B cell (primary cell): ENCODE measurements around the gene ORAI2. TPM values are rescaled to one million over a fixed set of nuclear protein-coding genes. Genes with fewer than 3 reads are reported as not detected.

Experiments
- ATAC-seq: fragments of 200-7000 bp; cut with Tn5 transposase; one replicate; pipeline ENCODE4 v1.10.0; 2021; ENCODE audit warnings: low read depth, mild to moderate bottlenecking, moderate number of reproducible peaks, moderate library complexity
- CTCF ChIA-PET: fragments of 350-600 bp; sonication (Branson Sonifier 250); formaldehyde crosslinking; loops from one replicate; lab custom pipeline; 2021; ENCODE audit warnings: antibody characterized with exemption, inconsistent platforms; lab: Charles Lee
- POLR2A ChIA-PET: fragments of 350-600 bp; sonication (Branson Sonifier 250); formaldehyde crosslinking; loops from one replicate; lab custom pipeline; 2021; ENCODE audit warnings: antibody characterized with exemption; lab: Charles Lee
- DNase-seq: peaks from one replicate; pipeline ENCODE4 v3.0.0; 2013
- H2AFZ ChIP-seq: 2 replicates; pipeline ENCODE4 v1.6.1; 2012; ENCODE audit warnings: mild to moderate bottlenecking, low read depth, low read length; ENCODE audit not compliant: insufficient read depth, poor library complexity, severe bottlenecking
- H3K27ac ChIP-seq, 2 donors: 1 replicate in 1 of 2; 2 replicates in 1 of 2; pipeline ENCODE4 v1.5.1; 2012 to 2013; ENCODE audit warnings: low read length in 2 of 2, mild to moderate bottlenecking in 2 of 2, moderate library complexity in 1 of 2
- H3K27me3 ChIP-seq, 4 experiments: fragments of 200-600 bp in 1 of 4; sonication (generic) in 1 of 4; replicated peaks in 1 of 4; 1 replicate in 2 of 4; 2 replicates in 2 of 4; pipeline versions ENCODE4 v1.6.1 to v1.7.0; 2013 to 2016; ENCODE audit warnings: low read length in 3 of 4, mild to moderate bottlenecking in 2 of 4, mixed read lengths in 1 of 4, moderate library complexity in 1 of 4; ENCODE audit not compliant: insufficient read depth in 4 of 4, control insufficient read depth in 3 of 4; ENCODE audit errors: control extremely low read depth in 1 of 4
- H3K36me3 ChIP-seq, 2 experiments: replicated peaks in 1 of 2; 1 replicate in 1 of 2; 2 replicates in 1 of 2; pipeline versions ENCODE4 v1.6.1 to v1.7.1; 2013; ENCODE audit warnings: low read length in 1 of 2; ENCODE audit not compliant: insufficient read depth in 2 of 2, control insufficient read depth in 1 of 2; ENCODE audit errors: control extremely low read depth in 1 of 2, extremely low read depth in 1 of 2
- H3K4me1 ChIP-seq, 2 donors: fragments of 200-600 bp in 1 of 2; sonication (generic) in 1 of 2; 1 replicate in 1 of 2; 2 replicates in 1 of 2; pipeline versions ENCODE4 v1.5.1 to v1.6.1; 2013 to 2017; ENCODE audit warnings: low read length in 2 of 2; ENCODE audit not compliant: control insufficient read depth in 2 of 2, insufficient read depth in 2 of 2
- H3K4me2 ChIP-seq: replicated peaks from 2 replicates; pipeline ENCODE3; 2012; ENCODE audit warnings: mild to moderate bottlenecking, low read depth, low read length; ENCODE audit not compliant: poor library complexity, severe bottlenecking
- H3K4me3 ChIP-seq, 5 experiments: fragments of 200-600 bp in 1 of 5; sonication (generic) in 1 of 5; 1 replicate in 3 of 5; 2 replicates in 2 of 5; pipeline versions ENCODE4 v1.5.1 to v1.7.0; 2011 to 2016; ENCODE audit warnings: low read length in 4 of 5, mild to moderate bottlenecking in 4 of 5, low read depth in 2 of 5, control low read depth in 1 of 5, moderate library complexity in 1 of 5; ENCODE audit not compliant: insufficient read depth in 1 of 5; ENCODE audit errors: control extremely low read depth in 1 of 5, extremely low read depth in 1 of 5
- H3K79me2 ChIP-seq: fragments of 200-600 bp; sonication (generic); one replicate; pipeline ENCODE4 v1.6.0; 2016; ENCODE audit warnings: low read length; ENCODE audit not compliant: control insufficient read depth, insufficient read depth
- H3K9ac ChIP-seq: fragments of 200-600 bp; sonication (generic); 2 replicates; pipeline ENCODE4 v1.6.1; 2017; ENCODE audit warnings: mild to moderate bottlenecking, low read length, moderate library complexity
- H3K9me3 ChIP-seq, 3 donors: one replicate each; pipeline versions ENCODE4 v1.6.1 to v1.7.1; 2013; ENCODE audit warnings: low read length in 2 of 3; ENCODE audit not compliant: control insufficient read depth in 2 of 3, insufficient read depth in 1 of 3; ENCODE audit errors: control extremely low read depth in 1 of 3
- H4K20me1 ChIP-seq: 2 replicates; pipeline ENCODE4 v1.6.0; 2012; ENCODE audit warnings: mild to moderate bottlenecking, low read length; ENCODE audit not compliant: insufficient read depth, control insufficient read depth, poor library complexity, severe bottlenecking
- H3K27ac Mint-ChIP-seq: one replicate; pipeline ENCODE4 v1.8.0; 2021; ENCODE audit warnings: mixed read lengths
- H3K27me3 Mint-ChIP-seq: one replicate; pipeline ENCODE4 v1.8.0; 2021; ENCODE audit warnings: mixed read lengths
- H3K4me1 Mint-ChIP-seq: one replicate; pipeline ENCODE4 v1.8.0; 2021; ENCODE audit warnings: mixed read lengths
- H3K4me3 Mint-ChIP-seq: one replicate; pipeline ENCODE4 v1.8.0; 2021; ENCODE audit warnings: mixed read lengths
- H3K9me3 Mint-ChIP-seq: one replicate; pipeline ENCODE4 v1.8.0; 2022; ENCODE audit warnings: mixed read lengths; ENCODE audit not compliant: insufficient read depth
- CTCF ChIP-seq: fragments of 200-600 bp; IDR thresholded peaks from one replicate; pipeline ENCODE4 v1.8.0; 2022; ENCODE audit warnings: antibody characterized with exemption, mild to moderate bottlenecking
- EZH2 ChIP-seq: IDR thresholded peaks from 2 replicates; pipeline ENCODE4 v1.6.1; 2012; ENCODE audit warnings: borderline replicate concordance, low read depth, mild to moderate bottlenecking, moderate library complexity, low read length; ENCODE audit not compliant: insufficient read depth, poor library complexity, severe bottlenecking
- WGBS: methylation state at CpG from one replicate; pipeline ENCODE4 v1.1.5; 2013; ENCODE audit warnings: missing lambda C conversion rate; ENCODE audit not compliant: insufficient coverage; 5-methylcytosine and 5-hydroxymethylcytosine counted together
- intact Hi-C: fragments of 100-400 bp; cut with micrococcal nuclease; formaldehyde crosslinking; loops from one replicate; pipeline ENCODE4 v1.10.0; 2022
- polyA plus RNA-seq: library from polyadenylated mRNA; depleted of rRNA; stranded (reverse); fragments of >200 nt; gene quantifications from 2 replicates; pipeline ENCODE4 v1.2.3, GENCODE V29; 2012
- total RNA-seq, 2 donors: library from RNA; stranded (reverse); fragments of 120-200 nt in 1 of 2; gene quantifications; 1 replicate in 1 of 2; 2 replicates in 1 of 2; pipeline versions ENCODE4 v1.2.3 to v1.2.4, GENCODE V29; 2013 to 2022

Gene ORAI2
- total and polyA plus RNA-seq, 2 donors (not counting 1 experiment from before 2014, with no cell fraction given) = 177 to 450 TPM

- no peaks in the 10 kb centered on the region for H3K9me3 Mint-ChIP-seq
- Histone ChIP-seq H3K27me3 (no peaks in the 10 kb centered on the region), H3K9ac (no peak overlapping the region), H4K20me1 (peaks cover 24% of the 10 kb centered on the region), H3K4me3 (no peak overlapping the region), H3K9me3 (no peaks in the 10 kb centered on the region), H2AFZ (no peak overlapping the region), H3K36me3 (peaks cover 1 to 36% of the 10 kb centered on the region in 2 experiments), H3K27ac (no peak overlapping the region), H3K4me2 (no peak overlapping the region), H3K4me1 (no peaks in the 10 kb centered on the region), H3K79me2 (peaks cover 44% of the 10 kb centered on the region)
- DNase-seq (no peak), ATAC-seq (no peak)
- 98% methylated on average over 39 of the region's 40 CpGs for WGBS
- intact Hi-C loops = no loop called here
- CTCF ChIA-PET = interaction anchor here (46.3 kb wide), 1 partner anchor 46 kb away, joined by 1182 read pairs; no protein-coding TSS in a partner anchor
- H3K27me3 Mint-ChIP-seq = no peaks in the 10 kb centered on the region
- no peak for TF ChIP-seq EZH2
- no peak for TF ChIP-seq CTCF
- H3K4me3 Mint-ChIP-seq = no peak overlapping the region
- H3K4me1 Mint-ChIP-seq = peaks cover 5% of the 10 kb centered on the region
- H3K27ac Mint-ChIP-seq = no peak overlapping the region
- POLR2A ChIA-PET = interaction anchor here (0.9 kb wide), 1 partner anchor 166 kb away, joined by 3 read pairs; no protein-coding TSS in a partner anchor
Measured at GRCh38 chr7:102457352-102457924, 24.1 kb downstream of the ORAI2 start.

- H3K27me3 ChIP-seq = no peaks in the 10 kb centered on the region
- ChIA-PET CTCF (interaction anchor here (46.3 kb wide), 1 partner anchor 48 kb away, joined by 1182 read pairs; no protein-coding TSS in a partner anchor), POLR2A (interaction anchor here (0.6 to 0.7 kb wide), 3 partner anchors 18 to 1577 kb away, joined by 4 to 5 read pairs (median 4); no protein-coding TSS in a partner anchor)
- H3K9me3 Mint-ChIP-seq = no peaks in the 10 kb centered on the region
- no peak overlapping the region for H3K4me3 Mint-ChIP-seq
- TF ChIP-seq EZH2 (no peak), CTCF (no peak)
- peaks cover 7 to 10% of the 10 kb centered on the region in 2 donors for H3K4me1 ChIP-seq
- H3K4me2 ChIP-seq = no peak overlapping the region
- H2AFZ ChIP-seq = no peak overlapping the region
- peak overlapping the region; percentile 32 for H3K27ac Mint-ChIP-seq
- peaks cover 63% of the 10 kb centered on the region for H3K79me2 ChIP-seq
- peaks cover 1 to 36% of the 10 kb centered on the region in 2 experiments for H3K36me3 ChIP-seq
- DNase-seq (no peak), ATAC-seq (no peak)
- H3K9ac ChIP-seq = no peak overlapping the region
- peaks cover 16% of the 10 kb centered on the region for H3K4me1 Mint-ChIP-seq
- no peaks in the 10 kb centered on the region for H3K27me3 Mint-ChIP-seq
- H3K27ac ChIP-seq = no peak overlapping the region
- H3K9me3 ChIP-seq = no peaks in the 10 kb centered on the region
- intact Hi-C loops = no loop called here
- no peak overlapping the region for H3K4me3 ChIP-seq
- 98% methylated on average over 19 of the region's 24 CpGs for WGBS
- H4K20me1 ChIP-seq = peaks cover 11% of the 10 kb centered on the region
Measured at GRCh38 chr7:102459221-102459844, 26.0 kb downstream of the ORAI2 start.
